HL-60 (cell line): ENCODE data around the gene COL4A6.

ENCODE experiments used
- CTCF ChIP-seq: IDR thresholded peaks from one replicate; pipeline ENCODE4 v1.5.1; 2011; ENCODE audit warnings: low read length, control low read depth, inconsistent platforms; ENCODE audit not compliant: insufficient read depth
- GABPA ChIP-seq: IDR thresholded peaks from 2 replicates; pipeline ENCODE4 v1.6.1; 2012; ENCODE audit warnings: low read depth
- POLR2AphosphoS5 ChIP-seq: IDR thresholded peaks from 2 replicates; pipeline ENCODE4 v1.6.1; 2012; ENCODE audit warnings: low read depth
- REST ChIP-seq: IDR thresholded peaks from 2 replicates; pipeline ENCODE4 v1.6.1; 2012; ENCODE audit warnings: low read depth; ENCODE audit not compliant: insufficient replicate concordance
- SPI1 ChIP-seq: IDR thresholded peaks from 2 replicates; pipeline ENCODE4 v1.6.1; 2012; ENCODE audit warnings: low read depth, mild to moderate bottlenecking, borderline replicate concordance

GRCh38 chrX:108199041-108199440, 239.2 kb downstream of the COL4A6 start:
- TF ChIP-seq CTCF (no peak), SPI1 (no peak), POLR2AphosphoS5 (no peak), REST (no peak), GABPA (no peak)
